ENCODE measurements around the gene MYT1.
"Not testable (repeated sequence)": the region's sequence is repeated elsewhere in the genome, so short reads cannot be mapped to it uniquely, and the experiment has no call there.

The MYT1 gene

GRCh38 chr20:64280460-64280843, 116.2 kb downstream of the MYT1 start:
- no peak for DNase-seq

GRCh38 chr20:64283646-64284045, 119.4 kb downstream of the MYT1 start:
- no peak for DNase-seq

GRCh38 chr20:64285579-64286446, 121.6 kb downstream of the MYT1 start:
- DNase-seq: peak; percentile 23

- peak; percentile 11 for DNase-seq
Measured at GRCh38 chr20:64286447-64287263, 122.4 kb downstream of the MYT1 start.

- not testable (repeated sequence) for DNase-seq
Measured at GRCh38 chr20:64287264-64287590, 123.0 kb downstream of the MYT1 start.
